HG03159 (cell line): ENCODE measurements around the gene ZNF81.
"Not testable (repeated sequence)": the region's sequence is repeated elsewhere in the genome, so short reads cannot be mapped to it uniquely, and the experiment has no call there.

Experiments used
- ATAC-seq: cut with Tn5 transposase; IDR thresholded peaks from one replicate; pipeline ENCODE4 v1.9.1; 2021; ENCODE audit warnings: mild to moderate bottlenecking, moderate library complexity; ENCODE audit not compliant: unreplicated experiment

The ZNF81 gene

GRCh38 chrX:47843363-47843762, 6.7 kb downstream of the ZNF81 start:
- no peak for ATAC-seq

GRCh38 chrX:47844117-47844516, 7.4 kb downstream of the ZNF81 start:
- ATAC-seq: no peak

GRCh38 chrX:47846040-47846439, 9.3 kb downstream of the ZNF81 start:
- no peak for ATAC-seq

- ATAC-seq: no peak
Observed at GRCh38 chrX:47849778-47850177, 13.1 kb downstream of the ZNF81 start.

GRCh38 chrX:47850389-47850788, 13.7 kb downstream of the ZNF81 start:
- ATAC-seq: not testable (repeated sequence)

GRCh38 chrX:47850901-47851300, 14.2 kb downstream of the ZNF81 start:
- no peak for ATAC-seq

- ATAC-seq: no peak
Observed at GRCh38 chrX:47854474-47854873, 17.8 kb downstream of the ZNF81 start.

GRCh38 chrX:47859686-47860085, 23.0 kb downstream of the ZNF81 start:
- no peak for ATAC-seq

- no peak for ATAC-seq
Observed at GRCh38 chrX:47862680-47863079, 26.0 kb downstream of the ZNF81 start.

- ATAC-seq: no peak
Observed at GRCh38 chrX:47863187-47863586, 26.5 kb downstream of the ZNF81 start.

GRCh38 chrX:47864300-47864699, 27.6 kb downstream of the ZNF81 start:
- ATAC-seq: no peak

GRCh38 chrX:47864785-47865184, 28.1 kb downstream of the ZNF81 start:
- no peak for ATAC-seq

GRCh38 chrX:47873123-47873522, 36.4 kb downstream of the ZNF81 start:
- no peak for ATAC-seq

GRCh38 chrX:47877327-47877726, 40.6 kb downstream of the ZNF81 start:
- no peak for ATAC-seq

GRCh38 chrX:47878198-47878597, 41.5 kb downstream of the ZNF81 start:
- no peak for ATAC-seq

- no peak for ATAC-seq
Observed at GRCh38 chrX:47879463-47879862, 42.8 kb downstream of the ZNF81 start.

GRCh38 chrX:47880927-47881326, 44.2 kb downstream of the ZNF81 start:
- ATAC-seq: no peak

- no peak for ATAC-seq
Observed at GRCh38 chrX:47885501-47885900, 48.8 kb downstream of the ZNF81 start.

GRCh38 chrX:47898024-47898423, 61.3 kb downstream of the ZNF81 start:
- no peak for ATAC-seq

GRCh38 chrX:47900833-47901232, 64.1 kb downstream of the ZNF81 start:
- ATAC-seq: no peak

- no peak for ATAC-seq
Observed at GRCh38 chrX:47902161-47902560, 65.5 kb downstream of the ZNF81 start.

- ATAC-seq: no peak
Observed at GRCh38 chrX:47915886-47916493, 79.3 kb downstream of the ZNF81 start.

- no peak for ATAC-seq
Observed at GRCh38 chrX:47918274-47918673, 81.6 kb downstream of the ZNF81 start.
